Frontal cortex (tissue), 4 donors: ENCODE results near the gene PLEKHG5. TPM values are rescaled to one million over a fixed set of nuclear protein-coding genes. Genes with fewer than 3 reads are reported as not detected.
"Not testable (repeated sequence)": the region's sequence is repeated elsewhere in the genome, so short reads cannot be mapped to it uniquely, and the experiment has no call there.

Source experiments
- DNase-seq, 2 donors: peaks; one replicate each; pipeline ENCODE4 v3.0.0; 2012; ENCODE audit warnings: low spot score in 2 of 2
- FAIRE-seq: peaks from 2 replicates; lab custom pipeline; 2012; peaks lifted over from hg19 to GRCh38; lab: Jason Lieb, UNC
- total RNA-seq: library from RNA; depleted of rRNA; stranded (reverse); fragments of >200 nt; gene quantifications from one replicate; pipeline ENCODE4 v1.2.3, GENCODE V29; 2014
- donor health status: control.
- donor health status: control.
- donor health status: control.

The PLEKHG5 gene
- total RNA-seq, 1 donor from 2014 or later, result 24.9 TPM

DNA sequence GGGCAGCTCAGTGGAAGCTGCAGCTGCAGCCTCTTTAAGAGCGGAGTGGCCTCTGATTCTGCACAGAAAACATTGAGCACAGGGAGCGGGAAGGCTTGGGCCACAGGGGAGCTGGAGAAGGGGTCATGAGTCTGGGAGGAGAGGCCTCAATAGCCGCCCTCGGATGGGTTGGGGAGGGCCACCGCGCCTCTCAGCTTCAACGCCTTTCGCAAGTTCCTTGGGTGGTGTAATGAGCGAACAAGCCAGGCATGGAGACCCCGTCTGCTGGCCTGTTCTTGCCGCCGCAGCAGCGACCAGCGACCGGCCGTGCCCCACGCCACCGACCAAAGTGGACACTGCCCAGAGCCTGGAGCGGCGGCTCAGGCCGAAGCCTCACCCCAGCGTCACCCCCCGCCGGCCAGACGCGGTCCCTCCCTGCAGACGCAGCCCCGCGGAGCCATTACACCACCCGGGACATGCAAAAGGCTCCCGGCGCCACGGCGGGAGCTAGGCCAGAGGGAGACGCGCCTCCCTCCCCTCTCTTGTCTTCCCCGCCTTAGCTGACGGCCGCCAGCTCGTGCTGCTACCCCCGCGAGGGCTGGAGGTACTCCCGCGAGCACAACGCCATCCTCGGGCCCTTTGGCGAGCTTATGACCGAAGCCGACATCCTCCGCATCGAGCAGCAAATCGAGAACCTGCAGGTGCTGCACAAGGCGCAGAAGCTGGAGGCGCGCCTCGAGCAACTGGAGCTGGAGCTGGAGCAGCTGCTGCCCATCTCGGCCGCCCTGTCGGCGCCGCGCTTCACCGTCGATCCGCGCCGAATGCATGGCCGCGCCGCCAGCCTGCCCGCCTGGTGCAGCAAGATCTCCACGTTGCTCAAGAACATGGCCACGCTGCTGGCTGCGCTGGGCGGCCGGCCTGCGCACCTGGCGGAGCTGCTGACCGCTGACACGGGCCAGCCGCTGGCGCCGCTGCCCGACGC, 37.3 kb downstream of the PLEKHG5 start:
- not testable (repeated sequence) for DNase-seq, FAIRE-seq

DNA sequence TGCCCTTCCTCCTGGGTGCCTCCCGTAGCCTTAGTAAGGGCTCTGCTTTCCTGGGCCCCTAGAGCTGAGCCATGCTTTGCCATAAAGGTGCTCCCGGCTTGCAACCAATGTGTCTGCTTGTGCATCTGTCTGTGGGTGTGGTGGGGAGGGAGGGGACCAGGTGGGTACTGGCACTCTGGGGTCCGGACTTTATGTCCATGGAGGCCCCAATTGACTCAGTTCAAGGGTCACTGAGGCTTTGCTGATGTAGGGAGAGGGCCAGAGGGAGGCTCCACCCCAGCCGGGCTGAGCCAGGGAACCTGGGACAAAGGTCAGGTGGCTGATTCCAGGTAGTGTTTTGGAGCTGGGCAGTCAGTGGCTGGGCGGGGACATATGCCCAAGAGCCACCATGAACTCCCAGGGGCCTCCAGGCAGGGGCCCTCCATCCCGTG, 40.5 kb downstream of the PLEKHG5 start:
- FAIRE-seq (no peak), DNase-seq (no peak)

DNA sequence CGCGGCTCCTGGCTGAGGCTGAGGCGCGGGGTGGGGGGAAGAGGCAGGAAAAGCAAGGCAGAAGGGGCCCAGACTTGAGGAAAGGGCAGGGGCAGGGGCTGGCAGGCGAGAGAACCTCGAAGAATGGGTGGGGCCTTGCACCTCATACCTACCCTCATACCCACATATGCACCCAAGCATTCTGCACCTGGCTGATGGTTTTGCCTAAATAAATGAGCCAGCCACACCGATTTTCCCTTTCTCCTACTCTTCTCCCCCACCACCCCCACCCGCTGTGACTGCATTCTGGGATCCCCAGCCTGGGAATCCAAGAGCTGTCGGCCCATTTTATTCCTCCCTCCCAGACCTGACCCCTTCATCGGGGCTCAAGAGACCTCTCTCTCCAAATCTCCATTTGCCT, 41.0 kb downstream of the PLEKHG5 start:
- not testable (repeated sequence) for DNase-seq, FAIRE-seq

DNA sequence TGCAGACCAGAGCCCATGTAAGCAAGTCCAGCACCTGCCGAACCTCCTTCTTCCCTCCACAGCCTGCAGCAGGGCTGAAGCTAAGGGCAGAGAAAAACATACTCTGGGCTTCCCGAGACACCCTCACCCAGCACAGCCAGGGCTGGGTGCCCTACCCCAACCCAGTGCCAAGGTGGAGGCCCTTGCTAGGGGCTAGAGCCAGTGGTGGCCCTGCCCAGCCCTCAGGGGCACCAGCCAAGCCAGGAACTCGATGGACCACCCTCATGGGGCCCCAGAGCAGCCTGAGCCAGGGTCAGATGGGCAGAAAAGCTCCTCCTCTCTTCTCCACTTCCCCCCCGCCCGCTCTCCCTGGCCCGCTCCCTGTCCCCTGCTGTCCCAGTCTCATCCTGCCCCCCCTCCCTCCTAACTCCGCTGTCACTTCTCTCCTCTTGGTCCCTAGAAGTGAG, 41.4 kb downstream of the PLEKHG5 start:
- FAIRE-seq (no peak), DNase-seq (no peak)

DNA sequence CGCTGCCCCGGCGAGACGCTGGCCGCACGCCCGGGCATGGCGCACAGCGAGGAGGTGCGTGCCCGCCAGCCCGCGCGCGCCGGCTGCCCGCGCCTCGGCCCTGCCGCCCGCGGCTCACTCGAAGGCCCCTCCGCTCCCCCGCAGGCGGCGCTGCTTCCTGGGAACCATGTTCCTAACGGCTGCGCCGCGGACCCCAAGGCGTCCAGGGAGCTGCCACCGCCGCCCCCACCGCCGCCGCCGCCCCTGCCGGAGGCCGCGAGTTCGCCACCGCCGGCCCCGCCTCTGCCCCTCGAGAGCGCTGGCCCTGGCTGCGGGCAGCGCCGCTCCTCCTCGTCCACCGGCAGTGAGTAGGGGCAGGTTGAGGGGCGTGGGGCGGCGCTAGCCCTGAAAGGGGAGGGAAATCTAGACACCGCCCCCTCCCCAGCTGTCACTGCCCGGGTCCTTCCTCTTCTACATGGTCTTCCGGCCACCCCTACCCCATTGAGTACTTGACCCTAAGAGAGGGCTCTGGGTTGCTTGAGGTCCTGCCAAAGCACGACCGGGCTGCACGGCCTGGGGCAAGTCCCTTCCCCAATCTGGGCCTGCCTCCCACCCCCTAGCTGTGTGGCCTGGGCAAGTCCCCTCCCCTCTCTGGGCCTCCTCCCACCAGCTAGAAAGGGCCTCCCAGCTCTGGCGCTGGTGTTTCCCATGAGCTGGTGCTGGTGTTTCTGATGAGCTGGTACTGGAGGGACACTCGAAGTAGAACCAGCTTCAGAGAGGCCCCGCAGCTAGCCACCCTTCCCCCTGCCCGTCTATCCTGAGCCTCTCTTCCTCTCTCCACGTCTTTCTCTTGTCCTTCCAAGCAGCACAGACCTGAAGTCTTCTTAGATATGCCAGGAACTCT, 42.5 kb downstream of the PLEKHG5 start:
- FAIRE-seq, result no peak
- DNase-seq, result peak in 1 of 2 donors; percentile 58

DNA sequence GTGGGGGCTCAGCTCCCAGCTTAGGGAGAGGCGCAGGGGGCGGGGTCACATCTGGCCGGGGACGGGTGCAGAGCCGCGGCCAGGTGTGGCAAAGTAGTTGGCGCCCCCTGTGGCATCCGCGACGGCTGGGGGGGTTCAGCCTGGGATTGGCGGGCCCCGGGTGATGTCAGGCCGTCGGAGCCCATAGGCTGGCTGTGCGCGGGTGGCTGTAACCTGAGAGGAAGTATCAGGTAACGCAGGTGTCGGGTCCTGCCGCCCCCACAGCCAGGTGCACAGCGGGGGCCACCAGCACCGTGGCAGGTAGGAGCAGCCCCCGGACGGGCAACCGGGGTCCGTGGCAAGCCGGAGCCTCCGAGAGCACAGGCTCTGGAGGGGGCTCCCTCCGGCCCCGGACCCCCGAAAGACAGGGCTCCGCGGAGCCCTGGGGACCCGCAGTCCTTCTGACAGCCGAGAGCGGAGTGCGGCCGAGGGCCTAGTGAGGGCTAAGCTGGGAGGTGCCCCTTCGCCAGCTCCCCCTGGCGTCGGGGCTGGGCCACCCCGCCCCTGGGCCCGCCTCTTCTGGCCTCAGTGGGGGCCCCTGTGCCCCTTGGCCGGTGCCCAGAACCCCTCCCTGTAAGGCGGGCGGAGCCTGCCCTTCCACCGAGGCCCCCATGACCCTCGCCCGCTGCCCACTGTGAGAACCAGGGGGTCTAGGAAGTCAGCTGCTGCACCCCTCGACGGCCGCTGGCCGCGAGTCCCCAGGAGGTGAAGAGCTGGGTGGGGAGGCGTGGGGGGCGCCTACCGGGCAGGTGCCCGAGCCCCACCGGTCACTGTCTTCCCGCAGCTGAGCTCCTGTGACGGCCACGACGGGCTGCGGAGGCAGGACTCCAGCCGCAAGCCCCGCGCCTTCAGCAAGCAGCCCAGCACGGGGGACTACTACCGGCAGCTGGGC, 43.4 kb downstream of the PLEKHG5 start:
- DNase-seq (no peak), FAIRE-seq (no peak)

DNA sequence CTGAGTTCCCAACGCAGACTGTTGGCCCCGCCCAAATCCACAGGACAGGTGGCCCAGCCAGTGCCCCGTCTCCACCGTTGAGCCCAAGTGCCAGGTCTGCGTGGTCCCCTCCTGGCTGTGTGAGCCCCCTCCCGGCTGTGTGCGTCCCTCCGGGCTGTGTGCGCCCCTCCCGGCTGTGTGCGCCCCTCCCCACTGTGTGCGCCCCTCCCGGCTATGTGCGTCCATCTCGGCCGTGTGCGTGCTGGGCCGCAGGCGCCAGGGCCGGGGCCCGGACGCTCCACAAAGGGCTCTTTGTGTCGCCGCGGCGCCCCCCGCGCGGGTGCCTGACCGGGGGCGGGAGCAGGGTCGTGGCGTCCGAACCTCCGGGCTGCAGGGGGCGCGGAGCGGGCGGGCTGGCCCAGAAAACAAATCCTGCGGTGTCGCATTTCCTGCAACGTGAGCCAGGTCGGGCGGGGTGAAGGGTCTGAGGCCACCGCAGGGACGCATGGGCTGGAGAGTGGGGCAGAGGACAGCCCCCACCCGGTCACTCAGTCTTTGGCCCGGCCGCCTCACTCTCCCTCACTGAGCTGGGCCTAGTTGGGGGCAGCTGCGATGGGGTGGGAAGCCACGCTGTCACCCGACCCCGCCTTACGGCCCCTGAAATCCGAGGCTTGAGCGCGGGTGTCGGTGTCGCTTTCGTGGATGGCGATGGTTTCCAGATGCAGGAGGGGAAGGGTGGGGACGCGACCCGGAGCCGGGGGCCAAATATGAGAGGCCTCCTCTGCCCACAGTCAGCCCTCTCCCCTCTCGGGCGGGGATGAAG, 44.2 kb downstream of the PLEKHG5 start:
- FAIRE-seq (no peak), DNase-seq (no peak)

DNA sequence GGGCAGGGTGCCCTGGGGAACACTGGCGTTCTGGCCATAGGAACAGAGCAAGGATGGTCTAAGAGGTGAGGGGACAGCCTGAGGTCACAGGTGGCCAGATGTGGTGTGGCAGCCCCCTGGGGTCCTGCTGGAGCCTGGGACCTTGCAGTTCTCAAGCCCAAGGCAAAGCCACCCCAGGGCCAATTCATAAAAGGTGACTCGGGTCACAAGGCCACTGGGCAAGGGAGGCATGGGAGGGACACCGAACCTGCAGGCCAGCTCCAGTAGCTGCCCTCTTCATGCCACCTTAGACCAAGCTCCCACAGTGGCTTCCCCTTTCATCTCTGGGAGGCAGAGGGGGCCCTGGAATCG, 44.8 kb downstream of the PLEKHG5 start:
- DNase-seq (no peak), FAIRE-seq (no peak)

DNA sequence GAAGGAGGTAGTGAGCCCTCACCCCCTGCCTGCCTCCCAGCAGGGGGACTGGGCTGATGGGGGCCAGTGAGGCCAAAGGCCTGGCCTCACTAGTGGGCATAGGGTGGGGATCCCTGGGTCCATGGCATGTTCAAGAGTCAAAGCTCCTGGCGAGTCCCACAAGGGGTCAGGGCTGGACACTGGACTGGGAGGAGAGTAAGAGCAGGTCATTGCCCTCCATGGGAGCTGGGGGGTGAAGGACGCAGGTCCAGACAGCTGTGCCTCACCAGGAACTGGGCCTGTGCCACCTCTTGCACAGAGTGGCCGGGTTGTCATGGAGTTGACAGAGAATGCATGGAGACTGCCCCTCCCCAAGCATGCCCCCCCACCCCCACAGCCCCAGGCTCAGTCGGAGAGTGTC, 45.5 kb downstream of the PLEKHG5 start:
- DNase-seq, FAIRE-seq: not testable (repeated sequence)

DNA sequence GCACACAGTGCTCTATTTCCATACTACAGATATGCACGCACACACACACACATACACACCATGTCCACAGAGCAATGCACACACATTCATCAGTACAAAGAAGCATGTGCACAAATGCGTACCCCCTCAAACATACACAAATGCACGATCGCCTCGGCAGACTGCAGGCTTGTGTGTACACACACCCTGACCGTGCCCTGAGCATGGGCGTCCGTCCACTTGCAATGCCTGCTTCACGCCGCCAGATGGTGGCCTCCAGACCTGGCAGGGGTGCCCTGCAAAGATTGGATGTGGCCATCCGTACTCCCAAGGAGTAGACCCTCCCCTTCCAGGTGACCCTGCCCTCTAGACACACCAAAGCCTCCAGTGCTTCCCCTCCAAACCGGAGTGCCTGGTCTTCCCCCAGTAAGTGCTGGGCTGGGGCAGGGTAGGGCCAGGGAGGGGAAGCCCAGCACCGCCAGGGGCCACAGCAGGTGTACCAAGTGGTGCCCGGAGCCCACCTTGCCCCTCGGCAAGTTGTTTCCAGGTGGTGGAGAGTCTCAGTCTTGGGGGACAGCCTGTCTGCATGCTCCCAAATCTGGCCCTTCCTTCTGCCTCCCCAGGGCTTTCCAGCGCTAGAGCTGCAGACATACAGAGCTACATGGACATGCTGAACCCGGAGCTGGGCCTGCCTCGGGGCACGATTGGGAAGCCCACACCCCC, 46.3 kb downstream of the PLEKHG5 start:
- DNase-seq (no peak), FAIRE-seq (no peak)

DNA sequence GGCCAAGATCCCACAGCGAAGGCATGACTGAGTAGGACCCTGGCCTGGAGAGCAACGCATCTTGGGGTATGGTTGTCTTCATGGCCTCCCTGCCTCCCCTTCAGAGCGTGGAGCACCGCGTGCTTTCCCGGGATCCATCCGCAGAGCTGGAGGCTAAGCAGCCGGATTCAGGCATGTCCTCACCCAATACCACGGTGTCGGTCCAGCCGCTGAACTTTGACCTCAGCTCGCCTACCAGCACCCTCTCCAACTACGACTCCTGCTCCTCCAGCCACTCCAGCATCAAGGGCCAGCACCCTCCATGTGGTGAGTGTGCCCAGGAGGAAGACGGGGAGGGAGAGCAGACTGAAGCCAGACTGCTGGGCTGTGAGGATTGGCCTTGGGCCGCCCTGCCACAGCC, 47.1 kb downstream of the PLEKHG5 start:
- no peak for DNase-seq
- FAIRE-seq, result no peak

DNA sequence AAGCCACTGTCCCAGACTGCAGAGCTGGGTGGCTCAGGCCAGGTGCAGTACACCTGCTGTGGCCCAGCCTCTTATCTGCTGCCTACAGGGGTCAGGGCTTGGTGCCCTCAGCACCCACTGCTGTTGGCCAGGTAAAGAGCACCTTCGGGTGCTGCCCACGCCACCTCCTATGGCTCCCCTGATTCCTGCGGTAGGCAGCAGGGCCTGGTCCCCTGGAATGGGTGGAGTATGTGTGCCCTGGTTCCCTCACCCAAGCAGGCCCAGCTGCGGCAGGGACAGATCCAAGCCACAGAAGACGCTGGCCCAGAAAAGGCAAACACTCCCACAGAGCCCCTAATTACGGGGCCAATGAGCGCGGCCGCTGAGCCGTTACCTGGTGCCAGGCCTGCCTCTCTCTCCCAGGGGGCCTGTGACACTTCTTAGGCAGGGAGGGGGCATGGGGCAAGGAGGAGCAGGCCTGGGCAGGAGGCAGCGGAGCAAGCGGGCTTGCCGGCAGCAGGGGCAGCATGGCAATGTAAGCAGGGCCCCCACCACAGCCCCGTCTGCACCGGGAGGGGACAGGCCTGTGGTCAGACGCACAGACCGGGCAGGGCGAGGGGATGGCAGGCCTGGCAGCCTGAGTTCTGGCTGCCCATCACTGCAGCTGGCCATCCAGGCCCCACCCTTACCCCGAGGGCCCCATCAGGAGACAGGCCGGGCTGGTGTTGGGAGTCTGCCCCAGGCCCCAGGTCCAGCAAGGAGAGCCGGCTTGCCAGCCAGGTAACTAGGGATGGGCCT, 47.9 kb downstream of the PLEKHG5 start:
- DNase-seq, result no peak
- no peak for FAIRE-seq

DNA sequence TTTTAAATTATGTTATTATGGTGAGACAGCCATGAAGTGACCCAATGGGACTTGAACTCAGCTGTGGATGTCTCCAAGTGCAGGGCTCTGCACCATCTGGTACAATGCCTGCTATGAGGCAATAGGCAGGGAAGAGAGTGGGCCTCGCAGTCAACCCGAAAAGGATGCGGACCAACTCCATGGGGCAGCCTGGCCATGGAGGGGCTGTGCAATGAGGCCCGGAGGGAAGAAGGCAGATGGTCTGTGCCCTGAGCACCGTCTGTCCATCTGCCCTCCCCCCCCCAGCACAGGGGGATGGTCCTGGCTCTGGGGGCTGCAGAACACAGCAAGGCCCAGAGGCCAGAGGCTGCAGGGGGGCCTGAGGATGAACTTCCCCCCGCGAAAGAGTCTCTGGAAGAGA, 49.9 kb downstream of the PLEKHG5 start:
- DNase-seq, result no peak
- FAIRE-seq, result no peak

DNA sequence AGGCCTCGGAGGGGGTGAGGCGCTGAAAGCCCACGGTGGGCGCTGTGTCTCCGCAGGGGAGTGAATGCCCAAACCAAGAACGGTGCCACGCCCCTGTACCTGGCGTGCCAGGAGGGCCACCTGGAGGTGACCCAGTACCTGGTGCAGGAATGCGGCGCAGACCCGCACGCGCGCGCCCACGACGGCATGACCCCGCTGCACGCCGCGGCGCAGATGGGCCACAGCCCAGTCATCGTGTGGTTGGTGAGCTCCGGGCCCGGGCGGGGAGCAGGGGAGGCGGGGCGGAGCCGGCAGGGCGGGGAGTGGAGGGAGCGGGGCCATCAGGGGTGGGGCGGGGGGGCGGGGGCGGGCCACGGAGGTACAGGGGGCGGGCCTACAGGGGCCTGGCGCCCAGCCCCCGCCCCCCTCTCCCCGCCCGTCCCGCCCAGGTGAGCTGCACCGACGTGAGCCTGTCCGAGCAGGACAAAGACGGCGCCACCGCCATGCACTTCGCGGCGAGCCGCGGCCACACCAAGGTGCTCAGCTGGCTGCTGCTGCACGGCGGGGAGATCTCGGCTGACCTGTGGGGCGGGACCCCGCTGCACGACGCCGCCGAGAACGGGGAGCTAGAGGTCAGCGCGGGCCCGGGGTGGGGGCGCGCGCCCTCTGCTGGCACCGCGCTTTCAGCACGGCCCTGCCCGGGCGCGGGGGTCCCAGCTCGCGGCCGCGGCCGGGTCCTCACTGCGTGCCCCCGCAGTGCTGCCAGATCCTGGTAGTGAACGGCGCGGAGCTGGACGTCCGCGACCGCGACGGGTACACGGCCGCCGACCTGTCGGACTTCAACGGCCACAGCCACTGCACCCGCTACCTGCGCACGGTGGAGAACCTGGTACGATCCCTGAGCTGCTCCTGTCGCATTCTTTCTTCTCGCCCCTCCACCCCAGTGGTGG, 51.0 kb downstream of the PLEKHG5 start:
- DNase-seq, result no peak
- no peak for FAIRE-seq

DNA sequence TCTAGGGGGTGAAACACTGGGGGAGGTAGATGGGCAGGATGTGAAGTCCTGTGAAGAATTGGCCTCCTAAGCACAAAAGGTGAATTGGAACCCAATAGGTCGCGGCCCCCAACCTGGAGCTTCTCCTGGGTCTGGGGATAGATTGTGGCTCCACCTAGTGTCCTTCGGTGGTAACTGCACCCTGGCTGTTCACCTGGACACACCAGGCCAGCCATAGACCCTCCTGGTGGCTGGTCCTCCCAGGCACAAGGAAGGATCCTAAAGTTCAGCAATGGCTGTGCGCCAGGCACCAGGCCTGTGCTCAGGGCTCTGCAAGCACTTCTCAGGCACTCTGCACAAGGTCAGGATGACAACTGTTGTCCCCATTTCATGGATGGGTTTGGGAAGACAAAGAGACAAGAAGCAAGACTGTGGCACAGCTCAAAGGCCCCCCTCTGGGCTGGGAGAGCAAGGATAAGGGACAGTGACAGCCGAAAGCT, 53.4 kb downstream of the PLEKHG5 start:
- FAIRE-seq, result no peak

DNA sequence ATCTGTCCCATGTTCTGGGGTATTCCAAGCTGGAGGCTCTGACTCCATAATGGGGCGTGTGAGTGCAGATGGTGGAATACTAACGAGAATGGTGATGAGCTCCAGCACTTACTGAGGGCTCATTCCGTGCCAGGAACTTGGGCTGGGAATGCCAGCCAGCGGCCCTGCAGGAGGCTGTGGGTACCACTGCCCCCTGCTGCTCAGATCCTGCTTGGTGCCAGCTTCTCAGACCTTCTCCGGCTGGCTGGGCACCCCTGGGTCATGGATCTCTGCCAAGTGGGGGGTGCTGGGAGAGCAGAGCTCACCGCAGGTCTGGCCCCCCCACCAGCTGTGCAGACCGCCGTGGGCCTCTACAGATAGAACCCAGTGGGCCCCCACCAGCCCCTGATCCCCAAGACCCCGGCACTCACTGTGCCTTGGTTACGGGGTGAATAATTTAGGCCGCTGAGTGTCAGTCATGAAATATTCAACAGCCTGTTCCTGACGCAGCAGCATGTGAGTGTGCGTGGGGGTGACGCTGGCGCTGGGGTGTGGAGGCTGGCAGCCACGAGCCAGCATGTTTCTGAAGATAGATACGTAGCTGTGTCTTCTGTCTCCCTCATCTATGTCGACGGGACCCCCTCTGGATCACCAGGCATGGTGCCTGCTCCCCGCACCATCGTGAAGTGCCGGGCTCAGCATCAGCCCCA, 54.3 kb downstream of the PLEKHG5 start:
- not testable (repeated sequence) for DNase-seq, FAIRE-seq

More for the DNA sequence above, 53.4 kb downstream of the PLEKHG5 start:
- DNase-seq, result peak in 1 of 2 donors; percentile 85
